Esophagus mucosa (tissue), 1 donor: ENCODE measurements around the gene PPT2. TPM values are rescaled to one million over a fixed set of nuclear protein-coding genes. Genes with fewer than 3 reads are reported as not detected.
"Not testable (repeated sequence)": the region's sequence is repeated elsewhere in the genome, so short reads cannot be mapped to it uniquely, and the experiment has no call there.

Source experiments
- ATAC-seq: fragments of 200-7000 bp; cut with Tn5 transposase; one replicate; pipeline ENCODE4 v1.9.1; 2020
- total RNA-seq: library from RNA; stranded (reverse); gene quantifications from one replicate; pipeline ENCODE4 v1.2.4, GENCODE V29; 2023
- donor health status: DM: yes; HTN: yes; CAD: no.

The PPT2 gene
- total RNA-seq, 1 donor from 2014 or later: 18.1 TPM

GRCh38 chr6:32127717-32128592, 26.0 kb upstream of the PPT2 start, which contains the start of gene ATF6B:
TSS of gene ATF6B (minus strand) at chr6:32128246. CDS start at chr6:32128207, 39 bp downstream.
- ATAC-seq: peak; percentile 92

- no peak for ATAC-seq
Measured at GRCh38 chr6:32128751-32129296, 25.1 kb upstream of the PPT2 start.

DNA sequence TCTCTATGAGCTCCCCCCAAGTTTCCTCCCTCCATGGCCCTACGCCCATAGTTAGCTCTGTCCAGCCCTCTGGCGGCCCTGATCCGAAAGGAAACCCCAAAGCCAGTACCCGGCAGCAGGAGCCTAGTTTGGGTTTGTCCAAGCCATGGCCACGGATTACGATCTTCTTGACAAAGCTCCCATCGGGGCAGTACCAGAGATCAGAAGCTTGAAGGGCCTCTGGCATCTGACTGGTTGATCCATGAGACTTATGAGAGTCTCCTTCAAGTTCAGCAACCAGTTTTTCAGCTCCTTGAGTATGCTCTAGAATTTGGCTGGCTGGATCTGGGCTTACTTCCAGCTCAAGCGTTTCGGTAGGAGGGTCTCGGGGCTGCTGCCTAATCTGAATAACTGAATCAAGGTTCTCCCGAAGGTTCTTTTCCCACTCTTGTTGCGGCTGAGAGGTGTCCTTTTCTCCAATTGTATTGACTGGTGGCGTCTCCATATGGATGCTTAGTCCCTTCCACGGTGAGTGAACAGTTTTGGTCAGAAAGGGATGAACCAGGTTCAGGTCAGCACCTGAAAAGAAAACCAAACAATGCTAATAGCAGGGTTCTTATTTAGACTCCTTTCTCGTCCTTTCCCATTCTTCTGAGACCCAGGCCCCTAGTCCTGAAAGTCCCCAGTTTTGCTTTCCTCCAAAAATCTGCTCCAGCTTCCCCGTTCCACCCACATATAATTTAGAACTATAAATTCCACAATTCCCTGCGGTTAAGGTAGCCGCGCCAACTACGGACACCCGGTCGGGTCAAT, 24.4 kb upstream of the PPT2 start:
- ATAC-seq: peak; percentile 7

GRCh38 chr6:32131439-32131948, 22.4 kb upstream of the PPT2 start:
- no peak for ATAC-seq

DNA sequence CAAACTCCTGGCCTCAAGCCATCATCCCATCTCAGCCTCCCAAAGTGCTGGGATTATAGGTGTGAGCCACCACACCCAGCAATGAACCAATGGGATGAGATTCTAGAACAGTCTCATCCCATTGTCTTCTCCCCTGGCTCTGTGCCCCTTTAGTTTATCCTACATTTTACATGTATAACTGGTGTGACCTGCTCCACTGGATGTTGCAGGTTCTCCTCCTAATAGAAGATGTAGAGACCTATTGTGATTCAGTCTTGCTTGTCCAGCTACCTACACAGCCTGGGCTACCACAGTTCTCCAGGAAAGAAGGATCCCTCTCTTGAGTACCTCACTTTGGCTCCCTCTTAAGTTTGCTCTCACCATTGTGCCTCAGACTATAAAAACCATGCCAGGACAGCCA, 21.8 kb upstream of the PPT2 start:
- peak; percentile 56 for ATAC-seq

- ATAC-seq: no peak
Measured at GRCh38 chr6:32133786-32134185, 20.2 kb upstream of the PPT2 start.

GRCh38 chr6:32137454-32137853, 16.5 kb upstream of the PPT2 start:
- ATAC-seq: no peak

GRCh38 chr6:32139590-32139989, 14.4 kb upstream of the PPT2 start:
- ATAC-seq: no peak

DNA sequence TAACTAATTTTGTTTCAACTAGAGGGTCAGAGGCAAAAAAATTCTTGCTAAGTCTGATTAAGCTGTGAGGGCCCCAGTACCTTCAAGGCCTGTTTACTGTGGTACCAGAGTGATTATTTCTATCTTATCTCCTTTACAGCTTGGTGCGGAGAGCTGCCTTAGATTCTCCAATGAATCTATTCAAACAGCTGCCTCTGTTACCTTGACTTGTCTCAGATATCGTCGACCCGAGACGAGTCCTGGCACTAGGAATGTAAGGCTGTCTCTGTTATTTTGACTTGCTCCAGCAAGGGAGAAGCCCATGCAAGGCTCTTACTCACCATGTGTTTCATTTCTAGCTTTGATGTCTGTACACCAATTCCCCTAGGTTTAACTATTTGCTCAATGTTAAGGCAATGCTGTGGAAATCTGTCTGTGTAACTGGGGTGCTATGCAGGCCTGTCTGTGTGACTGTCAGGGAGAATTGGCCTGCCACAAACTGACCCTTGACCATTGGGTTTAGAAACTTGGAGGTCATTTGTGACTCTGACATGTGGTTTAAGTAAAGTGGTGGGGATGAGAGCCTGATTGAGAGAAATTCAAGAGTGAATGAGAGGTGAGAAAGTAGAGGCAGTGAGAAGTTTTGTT, 13.4 kb upstream of the PPT2 start:
- ATAC-seq: no peak

DNA sequence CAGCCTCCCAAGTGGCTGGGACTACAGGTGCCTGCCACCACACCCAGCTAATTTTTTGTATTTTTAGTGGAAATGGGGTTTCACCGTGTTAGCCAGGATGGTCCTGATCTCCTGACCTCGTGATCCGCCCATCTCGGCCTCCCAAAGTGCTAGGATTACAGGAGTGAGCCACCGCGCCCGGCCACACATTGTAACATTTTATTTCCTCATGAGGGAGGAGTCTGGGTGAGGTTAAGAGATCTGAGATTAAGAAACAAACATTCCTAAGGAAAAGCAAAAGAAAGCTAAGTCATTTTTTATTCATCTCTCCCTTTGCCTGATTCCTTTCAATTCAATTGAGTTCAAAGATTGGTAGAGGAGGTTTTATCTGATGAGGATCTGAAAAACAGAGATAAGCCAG, 9.7 kb upstream of the PPT2 start:
- ATAC-seq: not testable (repeated sequence)

DNA sequence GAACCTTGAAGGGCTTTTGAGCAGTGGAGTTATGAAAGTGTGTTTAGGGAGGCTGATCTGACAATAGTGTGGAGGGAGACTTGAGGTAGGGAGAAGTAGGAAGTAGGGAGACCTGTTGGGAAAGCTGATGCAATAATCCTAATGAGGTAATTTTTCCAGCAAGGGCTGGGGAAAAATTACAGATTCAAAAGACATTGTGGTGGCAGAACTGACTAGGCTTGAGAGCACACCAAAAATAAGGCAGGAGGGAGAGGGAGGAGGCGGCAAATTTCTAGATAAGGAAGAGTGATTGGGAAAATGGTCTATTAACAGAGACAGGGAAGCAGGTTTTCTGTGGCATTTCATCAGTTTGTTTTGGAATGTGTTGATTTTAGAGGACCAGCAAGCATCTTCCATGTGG, 7.7 kb upstream of the PPT2 start:
- ATAC-seq: no peak

GRCh38 chr6:32146687-32147086, 7.3 kb upstream of the PPT2 start:
- no peak for ATAC-seq

DNA sequence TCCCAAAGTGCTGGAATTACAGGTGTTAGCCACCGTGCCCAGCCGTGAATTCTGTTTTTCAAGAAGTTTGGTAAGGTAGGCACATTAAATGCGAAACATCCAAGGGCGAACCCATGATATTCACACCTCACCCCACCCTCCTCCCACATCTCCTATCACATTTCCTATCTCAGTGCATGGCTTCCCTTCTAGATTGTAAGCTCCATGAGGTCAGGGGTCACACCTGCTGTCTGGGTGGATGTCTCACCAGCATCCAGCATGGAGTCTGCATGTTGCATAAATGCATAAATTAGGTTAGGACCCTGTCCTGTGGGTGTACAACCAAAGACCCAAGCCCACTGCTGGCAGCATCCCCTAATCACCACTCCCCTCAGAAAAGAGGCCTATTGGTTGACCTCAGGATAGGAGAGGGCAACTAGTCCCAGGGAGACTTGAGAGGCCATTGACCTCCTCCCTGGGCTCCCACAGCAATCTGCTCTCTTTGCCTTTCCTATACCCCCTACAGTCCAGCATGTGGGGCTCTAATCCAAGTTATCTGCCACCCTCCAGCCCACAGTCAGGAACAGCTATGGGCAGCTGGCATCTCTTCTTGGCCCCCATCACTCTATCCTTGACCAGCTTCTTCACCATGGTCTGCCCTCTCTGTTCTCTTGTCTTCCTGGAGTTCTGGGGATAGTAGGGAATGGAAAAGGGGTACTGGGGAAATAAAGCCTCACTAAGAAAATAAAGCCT, 6.4 kb upstream of the PPT2 start:
- ATAC-seq: no peak

GRCh38 chr6:32148289-32149091, 5.5 kb upstream of the PPT2 start:
- ATAC-seq: peak; percentile 60

DNA sequence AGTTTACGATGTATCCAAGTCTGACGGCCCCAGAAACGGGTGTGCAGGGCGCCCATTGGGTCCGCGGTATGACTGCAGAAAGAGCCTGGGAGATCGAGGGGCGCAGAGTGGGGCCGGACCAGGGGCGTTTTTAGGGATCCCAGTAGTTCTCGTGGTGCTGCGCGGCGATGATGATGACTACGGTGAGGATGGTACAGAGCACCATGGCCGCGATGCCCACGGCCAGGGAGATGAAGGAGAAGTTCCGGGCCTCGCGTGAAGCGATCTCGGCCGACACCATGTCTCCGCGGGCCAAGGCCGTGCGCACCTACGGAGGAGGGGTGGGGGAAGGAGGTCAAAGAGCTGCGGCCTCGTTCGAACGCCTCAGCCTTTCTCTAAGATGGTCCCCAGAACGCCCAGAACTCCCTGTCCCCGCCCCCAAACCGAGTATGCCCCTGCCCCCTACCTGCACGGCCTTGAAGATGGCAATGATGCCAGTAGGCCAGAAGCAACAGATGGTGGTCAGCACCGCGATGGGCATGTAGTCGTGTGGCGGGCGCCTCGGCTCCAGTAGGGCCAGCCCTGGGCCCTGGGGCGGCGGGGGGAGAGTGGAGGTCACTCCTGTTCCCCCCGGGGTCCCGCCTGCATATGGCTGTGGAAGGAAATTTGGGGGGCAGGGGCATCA, 4.7 kb upstream of the PPT2 start:
- ATAC-seq: no peak

DNA sequence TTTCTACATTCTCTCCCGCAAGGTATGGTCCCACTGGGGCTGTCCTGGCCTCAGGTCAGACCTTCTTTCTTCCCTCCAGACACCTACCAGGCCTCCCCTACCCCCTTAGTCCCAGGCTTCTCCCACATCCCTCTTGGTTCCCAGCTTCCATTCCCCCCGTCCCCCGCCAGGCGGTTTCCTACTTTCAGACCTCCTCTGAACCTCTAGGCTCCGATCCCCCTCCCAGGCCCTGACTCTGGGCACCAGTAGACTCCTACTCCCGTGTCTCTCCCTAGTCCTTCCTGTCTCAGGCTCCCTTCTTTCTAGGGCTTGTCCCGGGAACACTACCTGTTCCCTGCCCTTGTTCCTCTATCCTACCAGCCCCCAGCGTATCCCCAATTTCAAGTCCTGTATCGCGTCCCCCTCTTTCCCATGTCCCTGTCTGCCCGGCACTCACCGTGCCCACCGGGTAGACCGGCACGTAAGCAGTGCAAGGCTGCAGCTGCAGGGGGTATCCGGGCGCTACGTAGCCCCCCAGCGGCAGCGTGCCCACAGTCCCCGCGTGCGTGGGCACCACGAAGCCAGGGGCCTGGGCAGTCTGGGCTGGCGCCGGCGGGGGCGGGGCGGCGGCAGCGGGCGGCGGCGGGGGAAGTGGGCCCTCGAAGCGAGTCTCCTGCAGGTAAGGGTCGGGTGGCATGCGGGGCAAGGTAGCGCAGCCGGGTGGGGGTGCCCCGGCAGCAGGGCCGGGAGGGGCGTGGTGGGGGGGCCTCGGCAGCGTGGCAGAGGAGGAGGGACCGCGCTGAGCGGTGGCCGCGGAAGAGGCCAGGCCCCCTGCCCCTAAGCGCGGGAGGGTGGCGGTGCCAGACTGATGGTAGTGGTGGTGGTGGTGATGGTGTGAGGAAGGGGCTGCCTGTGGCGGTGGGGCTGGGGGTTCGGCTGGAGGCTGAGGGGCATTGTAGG, 3.7 kb upstream of the PPT2 start:
- no peak for ATAC-seq

- ATAC-seq: no peak
Measured at GRCh38 chr6:32151181-32151862, 2.6 kb upstream of the PPT2 start.

DNA sequence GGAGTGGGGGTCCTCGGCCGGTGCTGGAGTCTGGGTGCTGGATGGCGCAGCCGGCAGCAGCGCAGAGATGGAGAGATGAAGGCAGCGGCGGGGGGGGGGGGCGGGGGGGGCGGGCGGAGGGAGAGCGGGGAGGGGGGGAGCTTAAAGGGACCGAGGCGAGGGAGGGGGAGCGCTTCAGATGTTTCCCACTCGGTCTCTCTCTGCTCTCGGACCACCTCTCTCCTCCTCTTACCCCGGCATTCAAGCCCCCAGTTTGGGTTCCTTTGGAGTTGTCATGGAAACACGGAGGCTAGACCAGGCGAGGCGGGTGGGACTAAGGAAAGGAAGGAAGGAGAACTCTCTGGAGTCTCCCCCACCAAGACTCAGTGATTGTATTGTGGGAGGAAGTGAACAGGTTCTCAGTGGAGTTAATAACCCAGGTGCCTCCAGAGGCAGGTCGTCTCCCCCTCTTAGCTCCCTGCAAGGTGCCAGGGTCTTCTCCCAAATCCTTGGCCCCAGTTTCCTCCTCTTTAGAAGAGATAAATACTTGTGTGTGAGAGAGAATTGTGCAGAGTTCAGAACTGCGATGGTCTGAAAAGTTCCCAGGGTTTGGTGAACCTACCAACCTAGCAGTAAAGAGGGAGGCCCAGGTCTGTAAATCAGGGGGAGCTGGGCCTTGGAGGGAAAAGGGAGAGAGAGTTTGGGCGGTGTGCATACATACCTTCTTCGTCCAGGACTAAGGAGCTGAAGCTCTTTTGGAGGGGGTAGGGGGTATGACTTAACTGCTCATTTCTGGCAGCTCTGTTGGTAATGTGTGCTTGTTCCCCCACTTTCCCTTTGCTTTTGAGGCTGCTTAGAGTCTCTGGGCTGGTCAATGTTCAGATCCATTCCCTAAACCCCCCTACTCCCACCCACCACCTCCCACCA, 1.8 kb upstream of the PPT2 start, which contains the start of gene PRRT1:
Gene PRRT1, minus strand, starts transcription at position 77 of the 906 bp plus-strand sequence. CDS start 112 bp downstream, outside the sequence.
- no peak for ATAC-seq
